Stimulated activated CD8-positive, alpha-beta memory T cell treated with anti-CD3 and anti-CD28 coated beads, Interleukin-2, amount 100 ng/mL, for 1 hour (primary cell): ENCODE results near the gene DGKE.

ENCODE experiments used
- DNase-seq, 2 donors: peaks; one replicate each; pipeline ENCODE4 v3.0.0-alpha.2; 2020; ENCODE audit warnings: low read depth in 2 of 2

The DGKE gene

DNA sequence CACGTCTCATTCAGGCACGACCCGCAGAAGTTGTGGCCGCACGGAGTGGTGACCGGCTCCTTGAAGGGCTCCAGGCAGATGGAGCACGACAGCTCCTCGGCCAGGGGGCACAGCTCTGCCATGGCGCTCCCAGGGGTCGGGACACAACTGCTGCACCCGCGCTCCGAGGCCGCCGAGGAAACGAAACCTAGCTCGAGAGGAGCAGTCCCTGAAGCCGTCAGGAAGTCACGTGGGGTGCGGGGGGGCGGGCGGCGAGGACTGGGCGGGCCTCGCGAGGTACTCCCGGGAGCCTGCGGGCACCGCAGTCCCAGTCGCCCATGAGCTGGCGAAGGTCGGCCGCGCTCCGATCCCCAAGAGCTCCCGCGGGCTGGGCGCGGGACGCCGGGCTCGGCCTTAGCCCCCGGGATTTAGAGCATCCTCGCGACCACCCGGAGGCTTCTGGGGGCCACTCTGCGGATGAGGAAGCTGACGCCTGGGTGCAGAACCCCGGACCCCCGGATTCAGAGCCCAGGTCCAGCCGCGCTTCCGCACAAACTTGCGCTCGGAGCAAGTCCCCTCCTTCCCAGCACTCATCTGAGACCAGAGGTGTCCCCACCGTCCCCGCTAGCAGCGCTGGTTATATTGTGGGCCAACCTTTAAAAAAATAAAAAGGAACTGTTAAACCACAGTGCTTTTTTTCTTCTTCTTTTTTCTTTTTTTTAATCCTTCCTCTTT is 80.1 kb downstream of the DGKE start, which contains the start of gene TRIM25:
Gene TRIM25, minus strand, starts transcription at position 183 of the 714 bp plus-strand sequence. Its CDS starts 61 bp downstream, at position 122.
- DNase-seq, result peak; percentile 79 to 80

DNA sequence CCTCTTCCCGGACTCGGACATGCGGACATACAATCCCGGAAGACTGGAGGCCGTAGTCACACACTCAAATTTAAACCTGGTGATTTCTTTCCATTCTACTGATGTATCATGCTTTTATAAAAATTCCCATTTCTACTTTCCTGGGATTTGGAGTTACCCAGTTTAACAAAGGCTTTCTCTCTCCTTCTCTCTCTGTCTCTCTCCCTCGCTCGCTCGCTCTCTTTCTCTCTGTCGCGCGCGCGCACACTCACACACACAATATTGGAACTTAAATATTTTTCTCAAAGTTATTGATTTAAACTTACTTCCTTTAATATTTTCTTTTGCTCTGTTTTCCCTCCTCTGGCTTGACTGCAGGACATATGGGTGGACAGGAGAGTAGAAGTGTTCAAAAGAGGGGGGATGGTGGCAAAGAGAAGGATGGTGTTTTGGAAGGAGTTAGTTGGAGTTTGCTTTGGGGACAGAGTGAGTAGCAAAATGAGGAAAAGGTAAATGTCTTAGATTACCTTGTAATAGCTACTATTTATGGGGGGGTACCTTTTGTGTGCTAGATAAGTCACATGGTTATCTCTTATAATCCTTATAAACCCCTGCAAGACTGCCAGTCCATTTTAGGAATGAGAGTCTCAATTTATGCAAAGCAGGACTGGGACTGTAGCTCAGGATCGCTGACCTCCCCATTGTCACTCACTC is 80.8 kb downstream of the DGKE start:
- no peak for DNase-seq

DNA sequence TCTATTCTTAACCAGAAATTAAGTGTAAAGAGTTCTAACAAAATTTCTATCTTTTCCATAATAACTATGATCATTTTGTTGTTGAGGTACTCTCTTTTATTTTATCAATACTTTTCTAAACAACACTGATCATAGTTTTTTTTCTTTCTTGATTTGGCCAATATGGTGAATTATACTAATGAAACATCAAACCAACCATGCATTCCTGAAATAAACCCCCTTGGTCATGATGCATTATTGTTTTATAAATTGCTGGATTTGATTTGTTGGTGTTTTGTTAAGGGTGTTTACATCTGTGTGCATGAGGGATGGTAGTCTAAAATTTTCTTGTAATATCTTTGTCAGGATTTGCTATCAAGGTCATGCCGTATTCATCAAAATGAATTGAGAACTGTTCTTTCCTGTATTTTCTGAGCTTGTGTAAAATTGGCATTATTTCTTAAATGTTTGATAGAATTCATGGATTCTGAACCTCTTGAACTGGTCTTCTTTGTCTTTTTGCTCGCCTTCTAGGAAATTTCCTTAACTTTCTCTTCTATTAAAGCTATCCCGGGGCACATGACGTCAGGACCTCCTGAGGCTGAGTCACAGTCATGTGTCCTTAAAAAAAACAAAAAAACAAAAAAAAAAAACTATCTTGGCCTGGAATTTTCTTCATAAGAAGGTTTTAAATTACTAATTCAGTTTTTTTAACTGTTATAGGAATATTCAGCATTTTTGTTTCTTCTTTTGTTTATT is 83.8 kb downstream of the DGKE start:
- DNase-seq, result no peak

DNA sequence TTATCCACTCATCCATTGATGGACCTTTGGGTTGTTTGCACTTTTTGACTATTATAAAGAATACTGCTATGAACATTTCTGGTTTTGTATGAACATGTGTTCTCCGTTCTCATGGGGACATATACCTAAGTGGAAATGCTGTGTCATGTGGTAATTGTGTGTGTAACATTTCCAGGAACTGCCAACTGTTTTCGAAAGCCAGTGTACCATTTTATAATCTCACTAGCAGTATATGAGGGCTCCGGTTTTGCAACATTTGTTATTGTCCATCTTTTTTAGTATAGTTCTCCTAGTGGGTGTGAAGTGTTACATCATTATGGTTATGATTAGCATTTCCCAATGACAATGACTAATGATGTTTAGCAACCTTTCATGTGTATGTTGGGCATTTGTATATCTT is 85.0 kb downstream of the DGKE start:
- DNase-seq, result no peak
